A549 (cell line): ENCODE results near the gene SRL.

Experiments used
- CEBPB ChIP-seq, 2 experiments: fragments of >200 bp in 1 of 2; sonication (Bioruptor Twin) in 1 of 2; formaldehyde crosslinking in 1 of 2; IDR thresholded peaks; 2 replicates each; pipeline ENCODE4 v1.6.1; 2012 to 2016
- CHD2 ChIP-seq: fragments of 150-350 bp; IDR thresholded peaks from 2 replicates; pipeline ENCODE4 v1.6.1; 2014; ENCODE audit warnings: low read length; ENCODE audit not compliant: partially characterized antibody
- CTCF ChIP-seq: fragments of >200 bp; sonication (Bioruptor Twin); formaldehyde crosslinking; IDR thresholded peaks from 3 replicates; pipeline ENCODE4 v1.5.1; 2016
- EHMT2 ChIP-seq: fragments of 200-600 bp; sonication (generic); IDR thresholded peaks from 2 replicates; pipeline ENCODE4 v1.6.1; 2016; ENCODE audit warnings: antibody characterized with exemption, low read depth, mild to moderate bottlenecking, moderate library complexity
- EP300 ChIP-seq, 2 experiments: fragments of >200 bp; sonication (Bioruptor Twin); formaldehyde crosslinking; IDR thresholded peaks; 2 replicates in 1 of 2; 3 replicates in 1 of 2; pipeline ENCODE4 v1.6.1; 2016 to 2017
- JUN ChIP-seq, 2 experiments: fragments of >200 bp; sonication (Bioruptor Twin); formaldehyde crosslinking; IDR thresholded peaks; 2 replicates in 1 of 2; 3 replicates in 1 of 2; pipeline ENCODE4 v1.6.1; 2016 to 2017
- MAFK ChIP-seq: fragments of 450-650 bp; IDR thresholded peaks from 2 replicates; pipeline ENCODE4 v1.6.1; 2014; ENCODE audit not compliant: partially characterized antibody
- MAX ChIP-seq: IDR thresholded peaks from 2 replicates; pipeline ENCODE4 v1.6.1; 2012
- MAZ ChIP-seq: fragments of 150-350 bp; IDR thresholded peaks from 2 replicates; pipeline ENCODE4 v1.6.1; 2014; ENCODE audit warnings: antibody characterized with exemption, low read depth, low read length, borderline replicate concordance
- POLR2A ChIP-seq: IDR thresholded peaks from 2 replicates; pipeline ENCODE4 v1.6.1; 2012; ENCODE audit warnings: mild to moderate bottlenecking, low read length
- REST ChIP-seq: fragments of 200-600 bp; sonication (generic); IDR thresholded peaks from 2 replicates; pipeline ENCODE4 v1.6.1; 2016; ENCODE audit warnings: antibody characterized with exemption, mild to moderate bottlenecking, moderate library complexity
- RFX5 ChIP-seq: fragments of 450-650 bp; IDR thresholded peaks from 2 replicates; pipeline ENCODE4 v1.7.1; 2014; ENCODE audit warnings: antibody characterized with exemption, mild to moderate bottlenecking, moderate library complexity
- SREBF2 ChIP-seq: fragments of 450-650 bp; IDR thresholded peaks from 2 replicates; pipeline ENCODE4 v1.6.1; 2014; ENCODE audit warnings: mild to moderate bottlenecking, moderate library complexity

GRCh38 chr16:4239020-4239419, 2.9 kb downstream of the SRL start:
- TF ChIP-seq SREBF2 (no peak), CTCF (no peak), POLR2A (no peak), CEBPB (IDR thresholded peaks at IDR 0.05) (no peak), MAFK (no peak), EP300 (IDR thresholded peaks at IDR 0.05) (no peak), MAX (no peak), MAZ (no peak), CHD2 (no peak), REST (no peak), EHMT2 (no peak), JUN (IDR thresholded peaks at IDR 0.05) (no peak), RFX5 (no peak)
